T47D (cell line): ENCODE data around the gene KCNK10.

ENCODE experiments used
- DNase-seq, 2 experiments: peaks; one replicate each; pipeline versions ENCODE4 v3.0.0 to v3.0.0-alpha.2; 2011 to 2012; ENCODE audit warnings: low read depth in 1 of 2, low spot score in 1 of 2
- JUND ChIP-seq: IDR thresholded peaks from 2 replicates; pipeline ENCODE4 v1.6.1; 2012; ENCODE audit warnings: low read depth
- in situ Hi-C: cut with HindIII; loops from 2 replicates; pipeline ENCODE4 v1.10.0; 2016; ENCODE audit warnings: low sequenced_read_pairs, low pct_unique_long_range_greater_than_20kb

KCNK10 gene

GRCh38 chr14:88227693-88228092 lies 95.4 kb downstream of the KCNK10 start:
- TF ChIP-seq JUND = no peak
- DNase-seq = no peak
- in situ Hi-C loops = no loop called here

GRCh38 chr14:88225721-88226120 lies 97.3 kb downstream of the KCNK10 start:
- no peak for TF ChIP-seq JUND
- no peak for DNase-seq
- in situ Hi-C loops = no loop called here

- DNase-seq = no peak
- no peak for TF ChIP-seq JUND
- in situ Hi-C loops = no loop called here
Measured at GRCh38 chr14:88218119-88218915, 104.8 kb downstream of the KCNK10 start.

GRCh38 chr14:88212691-88213090 lies 110.4 kb downstream of the KCNK10 start:
- in situ Hi-C loops = no loop called here
- no peak for DNase-seq
- no peak for TF ChIP-seq JUND

GRCh38 chr14:88210426-88210825 lies 112.6 kb downstream of the KCNK10 start:
- TF ChIP-seq JUND = no peak
- in situ Hi-C loops = no loop called here
- no peak for DNase-seq

GRCh38 chr14:88209273-88209672 lies 113.8 kb downstream of the KCNK10 start:
- in situ Hi-C loops = no loop called here
- DNase-seq = peak in 1 of 2 experiments; percentile 13
- TF ChIP-seq JUND = no peak

GRCh38 chr14:88208858-88209257 lies 114.2 kb downstream of the KCNK10 start:
- TF ChIP-seq JUND = no peak
- in situ Hi-C loops = no loop called here
- no peak for DNase-seq

- no peak for TF ChIP-seq JUND
- DNase-seq = no peak
- in situ Hi-C loops = no loop called here
Measured at GRCh38 chr14:88204221-88204620, 118.8 kb downstream of the KCNK10 start.

- no peak for DNase-seq
- no peak for TF ChIP-seq JUND
- in situ Hi-C loops = no loop called here
Measured at GRCh38 chr14:88203291-88203690, 119.8 kb downstream of the KCNK10 start.

- no peak for TF ChIP-seq JUND
- in situ Hi-C loops = no loop called here
Measured at GRCh38 chr14:88202286-88202685, 120.8 kb downstream of the KCNK10 start.

GRCh38 chr14:88201851-88202250 lies 121.2 kb downstream of the KCNK10 start:
- no peak for DNase-seq
- in situ Hi-C loops = no loop called here
- no peak for TF ChIP-seq JUND

More at GRCh38 chr14:88202286-88202685, 120.8 kb downstream of the KCNK10 start:
- no peak for DNase-seq

GRCh38 chr14:88199882-88200281 lies 123.2 kb downstream of the KCNK10 start:
- in situ Hi-C loops = no loop called here
- TF ChIP-seq JUND = no peak

GRCh38 chr14:88198446-88198845 lies 124.6 kb downstream of the KCNK10 start:
- TF ChIP-seq JUND = no peak
- no peak for DNase-seq
- in situ Hi-C loops = no loop called here

More at GRCh38 chr14:88199882-88200281, 123.2 kb downstream of the KCNK10 start:
- DNase-seq = no peak

GRCh38 chr14:88196925-88197324 lies 126.1 kb downstream of the KCNK10 start:
- no peak for TF ChIP-seq JUND
- DNase-seq = no peak
- in situ Hi-C loops = no loop called here
